BJ (cell line): ENCODE measurements around the gene CTNNA2. TPM values are rescaled to one million over a fixed set of nuclear protein-coding genes. Genes with fewer than 3 reads are reported as not detected.
A peak's percentile ranks its signal among the peaks of the same experiment; 100 is the strongest.

Source experiments
- CTCF ChIA-PET: fragments of 350-600 bp; formaldehyde crosslinking; extraction: SDS; loops from one replicate; lab custom pipeline; 2021; ENCODE audit warnings: antibody characterized with exemption, inconsistent platforms; lab: Yijun Ruan, JAX
- POLR2A ChIA-PET: fragments of 300-600 bp; sonication (Branson Sonifier 250); formaldehyde crosslinking; extraction: SDS; loops from one replicate; lab custom pipeline; 2021; ENCODE audit warnings: antibody characterized with exemption; lab: Charles Lee
- DNase-seq: peaks from one replicate; pipeline ENCODE4 v3.0.0-alpha.2; 2011; ENCODE audit warnings: low read depth
- H3K27me3 ChIP-seq: 2 replicates; pipeline ENCODE4 v1.6.0; 2011; ENCODE audit warnings: low read length; ENCODE audit not compliant: control insufficient read depth, insufficient read depth
- H3K36me3 ChIP-seq: 2 replicates; pipeline ENCODE4 v1.5.1; 2011; ENCODE audit warnings: low read length; ENCODE audit not compliant: control insufficient read depth, insufficient read depth
- H3K4me3 ChIP-seq: 2 replicates; pipeline ENCODE4 v1.5.1; 2011; ENCODE audit warnings: low read depth, mild to moderate bottlenecking, control low read depth, low read length
- CTCF ChIP-seq: IDR thresholded peaks from 2 replicates; pipeline ENCODE4 v1.5.1; 2011; ENCODE audit warnings: low read depth, mild to moderate bottlenecking, control low read depth, inconsistent platforms, low read length, moderate library complexity; ENCODE audit not compliant: insufficient read depth
- polyA plus RNA-seq: library from polyadenylated mRNA; depleted of rRNA; stranded (reverse); fragments of >200 nt; gene quantifications from 2 replicates; pipeline ENCODE4 v1.2.3, GENCODE V29; 2011

CTNNA2 gene
- polyA plus RNA-seq, 1 experiment, result not detected

- DNase-seq, result peak; percentile 82
- Histone ChIP-seq H3K27me3 (no peaks in the 10 kb centered on the region), H3K4me3 (no peak overlapping the region), H3K36me3 (no peaks in the 10 kb centered on the region)
- TF ChIP-seq CTCF, result no peak
- ChIA-PET CTCF (no interaction called here), POLR2A (no interaction called here)
Measured at GRCh38 chr2:79717364-79718007, 204.6 kb downstream of the CTNNA2 start.

- TF ChIP-seq CTCF, result no peak
- DNase-seq, result no peak
- no peak overlapping the region for H3K4me3 ChIP-seq
- POLR2A ChIA-PET, result no interaction called here
- H3K27me3 ChIP-seq, result no peaks in the 10 kb centered on the region
- CTCF ChIA-PET, result no interaction called here
- no peaks in the 10 kb centered on the region for H3K36me3 ChIP-seq
Measured at GRCh38 chr2:79721061-79721460, 208.2 kb downstream of the CTNNA2 start.

- ChIA-PET POLR2A (no interaction called here), CTCF (no interaction called here)
- Histone ChIP-seq H3K27me3 (no peaks in the 10 kb centered on the region), H3K36me3 (no peaks in the 10 kb centered on the region), H3K4me3 (no peak overlapping the region)
- DNase-seq, result no peak
- TF ChIP-seq CTCF, result no peak
Measured at GRCh38 chr2:79721966-79722365, 209.1 kb downstream of the CTNNA2 start.

DNA sequence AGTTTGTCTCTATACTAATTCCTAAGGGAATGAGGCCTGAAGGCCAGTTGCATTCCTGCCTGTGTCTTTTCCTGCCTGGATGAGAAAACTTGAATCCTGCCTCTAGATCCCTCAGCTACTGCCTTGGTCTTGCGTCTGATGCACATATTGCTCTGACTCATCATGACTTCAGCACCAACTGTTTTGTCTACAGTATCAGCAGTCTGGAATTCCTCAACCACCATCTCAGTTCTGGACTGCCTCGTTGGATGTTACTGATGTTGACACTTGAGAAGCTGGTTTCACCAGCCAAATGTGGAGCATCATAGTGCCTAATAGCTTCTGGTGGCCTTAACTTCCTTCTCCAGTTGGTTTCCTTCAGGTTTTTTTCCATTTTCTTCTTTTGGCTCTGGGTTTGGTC is 211.0 kb downstream of the CTNNA2 start:
- CTCF ChIA-PET, result no interaction called here
- POLR2A ChIA-PET, result no interaction called here
- no peak for TF ChIP-seq CTCF

DNA sequence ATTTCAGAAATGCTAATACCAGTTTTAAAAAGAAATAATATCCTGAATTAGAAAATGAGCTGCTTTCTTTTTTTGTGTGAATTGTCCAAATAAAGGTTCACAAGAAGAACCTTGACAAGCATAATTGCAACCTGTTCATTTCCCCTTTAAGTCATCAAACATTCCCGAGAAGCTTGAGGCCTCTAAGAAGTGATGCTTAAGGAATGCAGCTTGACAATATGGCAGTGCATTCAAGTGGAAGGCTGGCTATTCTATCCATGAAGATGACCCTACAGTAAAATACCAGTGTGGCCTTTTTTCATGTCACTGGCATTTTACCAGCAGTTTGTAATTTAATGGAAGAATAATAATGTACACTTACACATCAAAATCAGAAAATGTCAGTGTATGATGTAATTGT is 216.7 kb downstream of the CTNNA2 start:
- ChIA-PET POLR2A (no interaction called here), CTCF (no interaction called here)
- H3K36me3 ChIP-seq, result no peaks in the 10 kb centered on the region
- DNase-seq, result no peak
- no peak overlapping the region for H3K4me3 ChIP-seq
- H3K27me3 ChIP-seq, result no peaks in the 10 kb centered on the region
- TF ChIP-seq CTCF, result no peak

More for the DNA sequence above, 211.0 kb downstream of the CTNNA2 start:
- Histone ChIP-seq H3K36me3 (no peaks in the 10 kb centered on the region), H3K27me3 (no peaks in the 10 kb centered on the region), H3K4me3 (no peak overlapping the region)
- peak; percentile 90 for DNase-seq
